Measurements from ENCODE around the gene APOA1. TPM values are rescaled to one million over a fixed set of nuclear protein-coding genes. Genes with fewer than 3 reads are reported as not detected.

The APOA1 gene
- under 1 TPM; 0.37 TPM for total RNA-seq

DNA sequence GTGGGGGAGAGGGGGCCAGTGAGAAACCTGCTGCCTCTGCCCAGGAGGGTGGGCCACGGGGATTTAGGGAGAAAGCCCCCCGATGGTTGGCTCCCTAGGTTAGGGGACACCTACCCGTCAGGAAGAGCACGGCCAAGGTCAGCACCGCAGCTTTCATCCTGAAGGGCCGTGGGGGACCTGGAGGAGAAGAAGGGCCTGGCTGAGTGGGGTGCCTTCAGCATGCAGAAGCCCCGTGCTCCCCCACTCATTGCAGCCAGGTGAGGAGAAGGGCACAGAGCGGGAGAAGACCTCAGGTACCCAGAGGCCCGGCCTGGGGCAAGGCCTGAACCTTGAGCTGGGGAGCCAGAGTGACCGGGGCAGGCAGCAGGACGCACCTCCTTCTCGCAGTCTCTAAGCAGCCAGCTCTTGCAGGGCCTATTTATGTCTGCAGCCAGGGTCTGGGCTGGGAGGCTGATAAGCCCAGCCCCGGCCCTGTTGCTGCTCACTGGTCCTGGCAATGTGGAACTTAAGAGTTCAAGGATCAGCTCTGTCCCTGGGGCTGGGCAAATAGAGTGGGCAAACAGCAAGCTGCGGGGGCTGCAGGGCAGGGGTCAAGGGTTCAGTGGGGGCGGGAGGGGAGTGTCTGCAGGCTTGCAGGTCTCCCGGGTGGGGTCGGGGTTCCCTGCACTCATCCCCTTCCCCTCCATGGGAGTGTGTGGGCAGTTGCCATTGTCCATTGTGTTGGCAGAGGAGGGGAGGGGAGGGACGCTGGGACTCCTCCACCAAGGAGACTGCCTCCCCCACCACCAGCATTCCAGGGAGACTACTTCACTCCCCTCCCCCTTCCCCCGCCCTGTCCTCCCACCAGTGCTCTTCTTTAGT lies at the start of gene APOA1:
APOA1 (minus strand) TSS at position 392 of the 861 bp plus-strand sequence; CDS start at position 157, 235 bp downstream.
- Mint-ChIP-seq H3K27ac (no peak within 1 kb of the TSS), H3K27me3 (no peaks in the 10 kb centered on the region), H3K4me3 (peak within 1 kb of the TSS; percentile 66), H3K36me3 (ENCODE audit: low read depth) (no peaks in the 10 kb centered on the region), H3K9me3 (no peaks in the 10 kb centered on the region), H3K4me1 (no peaks in the 10 kb centered on the region)
- no peak for ATAC-seq (replicated peaks)

DNA sequence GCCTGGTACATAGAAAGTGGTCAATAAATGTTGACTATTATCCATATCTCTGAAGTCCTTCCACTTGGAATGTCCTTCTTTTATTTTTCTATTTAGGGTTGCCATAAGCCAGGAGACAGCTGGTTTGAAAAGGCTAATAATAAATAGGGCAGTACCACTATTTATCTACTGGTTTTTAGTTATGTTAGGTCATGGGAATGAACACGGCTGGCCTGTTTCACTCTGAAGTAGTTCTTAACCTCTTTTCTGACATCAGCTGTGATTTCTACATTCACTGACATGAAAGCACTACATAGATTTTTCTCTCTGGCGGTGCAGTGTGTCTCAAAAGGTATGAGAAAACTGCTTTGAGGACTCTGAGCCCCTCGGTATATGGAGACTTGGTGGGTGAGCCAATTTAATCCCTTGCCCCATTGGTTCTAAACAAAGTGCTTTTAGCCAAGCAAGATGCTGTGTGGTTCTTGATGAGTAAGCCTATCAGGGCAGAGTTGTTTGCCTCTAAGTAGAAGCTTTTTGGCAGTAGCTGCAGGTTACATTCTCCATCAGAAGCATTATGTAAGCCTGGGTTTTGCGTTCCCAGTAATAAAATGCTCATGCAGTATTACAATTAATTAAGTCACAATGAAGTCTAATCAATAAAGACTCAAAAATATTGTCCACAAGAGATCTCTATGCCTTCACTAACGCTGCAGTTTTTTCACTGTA lies 48.7 kb upstream of the APOA1 start:
- peaks cover 26% of the 10 kb centered on the region for H3K4me1 Mint-ChIP-seq
- no peaks in the 10 kb centered on the region for H3K27me3 Mint-ChIP-seq
- peaks cover 45% of the 10 kb centered on the region for H3K36me3 Mint-ChIP-seq (ENCODE audit: low read depth)
- no peaks in the 10 kb centered on the region for H3K9me3 Mint-ChIP-seq
- no peak for ATAC-seq (replicated peaks)
- peak overlapping the region; percentile 17 for H3K27ac Mint-ChIP-seq
- H3K4me3 Mint-ChIP-seq, result no peak overlapping the region

DNA sequence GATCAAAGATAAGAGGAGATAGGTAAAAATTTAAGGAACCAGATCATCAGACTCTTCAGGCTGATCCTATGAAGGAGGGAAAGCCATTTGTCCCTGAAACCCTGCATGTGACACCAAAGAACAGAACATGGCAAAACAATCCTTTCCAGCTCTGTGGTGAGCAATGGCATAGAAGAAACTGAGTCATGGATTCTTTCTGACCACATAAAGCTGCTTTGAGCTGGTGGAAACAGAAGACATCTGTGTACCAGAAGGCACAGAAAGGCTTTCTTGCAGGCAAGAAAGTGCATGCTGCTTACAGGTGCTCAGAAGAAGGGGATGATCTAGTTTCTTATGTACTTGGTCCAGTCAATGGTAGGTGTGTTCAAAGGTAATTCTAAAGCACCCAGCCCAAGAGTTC lies 45.0 kb upstream of the APOA1 start:
- ATAC-seq (replicated peaks), result peak; percentile 99
- peaks cover 28% of the 10 kb centered on the region for H3K4me1 Mint-ChIP-seq
- H3K9me3 Mint-ChIP-seq, result no peaks in the 10 kb centered on the region
- H3K27ac Mint-ChIP-seq, result peak overlapping the region; percentile 78
- no peaks in the 10 kb centered on the region for H3K27me3 Mint-ChIP-seq
- no peak overlapping the region for H3K4me3 Mint-ChIP-seq
- H3K36me3 Mint-ChIP-seq (ENCODE audit: low read depth), result peaks cover 60% of the 10 kb centered on the region

DNA sequence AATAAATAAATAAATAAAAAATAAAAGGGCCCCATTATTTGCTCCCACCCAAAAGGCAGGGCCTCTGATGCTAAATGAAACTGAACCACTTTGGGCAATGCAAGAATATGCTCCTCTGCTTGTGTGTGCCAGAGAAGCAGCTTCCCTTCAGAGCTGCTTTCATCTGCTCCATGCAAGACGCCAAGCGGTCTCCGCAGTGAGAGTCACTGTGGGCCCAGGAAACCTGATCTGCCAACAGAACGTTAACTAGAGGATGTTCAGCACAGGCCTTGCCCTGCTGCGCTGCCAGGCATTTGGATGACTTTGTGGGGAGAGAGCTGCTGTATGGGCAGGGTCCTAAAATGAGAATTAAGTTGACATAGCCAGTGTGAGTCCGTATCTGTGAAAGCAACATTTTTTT lies 43.7 kb upstream of the APOA1 start:
- Mint-ChIP-seq H3K27ac (peak overlapping the region; percentile 57), H3K4me1 (peaks cover 28% of the 10 kb centered on the region), H3K27me3 (no peaks in the 10 kb centered on the region), H3K36me3 (ENCODE audit: low read depth) (peaks cover 58% of the 10 kb centered on the region), H3K9me3 (no peaks in the 10 kb centered on the region), H3K4me3 (no peak overlapping the region)
- no peak for ATAC-seq (replicated peaks)

DNA sequence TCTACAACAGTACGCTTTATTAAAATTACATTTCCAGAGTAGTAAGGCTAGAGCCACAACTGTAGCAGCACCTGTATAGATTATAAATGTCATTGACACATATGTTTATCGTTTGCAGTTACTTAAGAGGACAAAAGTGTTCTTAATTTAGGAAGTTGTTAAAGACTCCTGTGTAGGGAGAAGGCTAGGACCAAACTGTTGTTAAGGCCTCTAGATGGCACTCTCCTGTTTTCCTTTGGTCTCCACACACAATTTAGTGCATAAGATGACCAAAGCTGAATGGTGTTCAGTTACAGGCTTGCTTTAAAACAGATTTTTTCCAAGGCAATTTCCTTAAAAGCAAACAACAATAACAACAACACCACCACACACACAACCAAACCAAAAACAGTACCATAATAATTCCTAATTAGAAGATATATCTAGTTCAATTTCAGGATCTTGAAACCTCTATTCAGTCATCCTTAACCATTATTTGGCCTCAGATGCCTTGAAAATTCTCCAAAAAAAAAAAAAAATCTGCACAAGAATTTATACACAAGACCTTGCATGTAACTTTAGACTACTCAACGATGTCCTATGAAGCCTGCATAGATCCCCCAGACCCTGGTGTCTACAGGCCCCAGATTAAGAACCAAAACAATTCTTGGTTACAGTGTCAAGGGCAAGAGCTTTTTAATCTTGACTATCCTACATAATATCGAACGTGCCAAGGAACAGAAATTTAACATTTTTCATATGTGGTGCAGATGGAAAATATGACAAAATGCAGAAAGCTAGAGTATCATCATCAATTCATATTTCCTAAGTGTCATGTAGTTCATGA lies 42.6 kb upstream of the APOA1 start:
- Mint-ChIP-seq H3K4me1 (peaks cover 28% of the 10 kb centered on the region), H3K27me3 (no peaks in the 10 kb centered on the region), H3K36me3 (ENCODE audit: low read depth) (peaks cover 65% of the 10 kb centered on the region), H3K4me3 (no peak overlapping the region), H3K9me3 (no peaks in the 10 kb centered on the region), H3K27ac (peak overlapping the region; percentile 70)
- peak; percentile 52 for ATAC-seq (replicated peaks)

DNA sequence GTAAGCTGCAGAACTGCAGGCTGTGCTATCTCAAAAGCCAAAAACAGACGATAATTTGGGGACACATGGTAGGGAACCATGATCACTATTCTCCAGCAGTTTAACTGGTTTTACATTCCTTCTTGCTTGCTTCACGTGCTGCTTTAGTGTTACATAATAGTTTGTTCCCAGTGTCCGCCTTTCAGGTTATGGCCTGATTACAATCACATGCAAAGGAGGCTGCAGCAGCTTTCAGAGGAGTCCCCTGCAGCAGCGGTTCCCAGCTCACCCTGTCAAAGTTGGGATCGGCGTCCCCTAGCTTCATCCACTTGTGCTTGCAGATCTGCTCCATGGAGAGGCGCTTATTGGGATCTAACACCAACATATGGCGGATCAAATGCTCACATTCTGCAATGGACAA lies 39.2 kb upstream of the APOA1 start:
- Mint-ChIP-seq H3K9me3 (no peaks in the 10 kb centered on the region), H3K4me3 (no peak overlapping the region), H3K4me1 (peaks cover 19% of the 10 kb centered on the region), H3K36me3 (ENCODE audit: low read depth) (peaks cover 84% of the 10 kb centered on the region), H3K27me3 (no peaks in the 10 kb centered on the region), H3K27ac (no peak overlapping the region)
- ATAC-seq (replicated peaks), result no peak

DNA sequence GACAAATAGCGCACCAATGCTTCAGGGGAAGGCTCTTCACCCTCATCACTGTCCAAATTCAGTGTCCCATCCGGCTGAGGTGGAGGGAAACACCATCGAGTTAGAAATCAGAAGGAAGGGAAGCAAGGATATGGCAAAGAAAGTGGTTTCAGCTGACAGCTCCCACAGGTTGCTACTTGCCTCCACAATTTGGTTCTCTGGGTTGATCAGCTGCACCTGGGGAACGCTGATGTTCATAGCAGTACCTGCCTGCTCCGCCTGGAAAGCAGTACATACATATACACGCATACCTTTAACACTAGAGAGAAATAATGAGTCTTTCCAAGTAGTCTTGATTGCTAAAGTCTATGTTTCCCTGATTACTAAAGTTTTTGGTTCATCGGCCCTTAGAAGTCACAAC lies 37.8 kb upstream of the APOA1 start:
- no peaks in the 10 kb centered on the region for H3K9me3 Mint-ChIP-seq
- peaks cover 84% of the 10 kb centered on the region for H3K36me3 Mint-ChIP-seq (ENCODE audit: low read depth)
- peaks cover 13% of the 10 kb centered on the region for H3K4me1 Mint-ChIP-seq
- H3K27me3 Mint-ChIP-seq, result no peaks in the 10 kb centered on the region
- ATAC-seq (replicated peaks), result no peak
- H3K27ac Mint-ChIP-seq, result peak overlapping the region; percentile 57
- H3K4me3 Mint-ChIP-seq, result no peak overlapping the region

DNA sequence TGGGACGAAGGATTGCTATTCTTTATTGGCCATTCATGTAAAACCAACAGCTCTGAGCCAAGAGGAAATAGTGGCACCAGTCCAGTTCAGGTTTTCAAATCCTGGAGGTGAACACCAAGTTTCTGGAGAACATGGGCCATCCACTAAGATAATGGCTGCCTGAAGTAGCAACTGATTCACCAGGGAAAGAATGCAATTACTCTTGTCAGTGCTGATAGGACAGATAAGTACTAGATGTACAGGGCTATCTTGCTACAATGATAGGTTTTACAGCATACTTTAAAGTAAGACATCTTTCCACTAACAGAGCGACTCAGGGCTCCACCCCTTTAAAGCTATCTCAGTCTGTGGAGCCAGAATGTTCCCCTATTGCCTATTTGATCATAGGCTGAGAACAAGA lies 36.8 kb upstream of the APOA1 start:
- H3K36me3 Mint-ChIP-seq (ENCODE audit: low read depth), result peaks cover 88% of the 10 kb centered on the region
- peaks cover 8% of the 10 kb centered on the region for H3K4me1 Mint-ChIP-seq

DNA sequence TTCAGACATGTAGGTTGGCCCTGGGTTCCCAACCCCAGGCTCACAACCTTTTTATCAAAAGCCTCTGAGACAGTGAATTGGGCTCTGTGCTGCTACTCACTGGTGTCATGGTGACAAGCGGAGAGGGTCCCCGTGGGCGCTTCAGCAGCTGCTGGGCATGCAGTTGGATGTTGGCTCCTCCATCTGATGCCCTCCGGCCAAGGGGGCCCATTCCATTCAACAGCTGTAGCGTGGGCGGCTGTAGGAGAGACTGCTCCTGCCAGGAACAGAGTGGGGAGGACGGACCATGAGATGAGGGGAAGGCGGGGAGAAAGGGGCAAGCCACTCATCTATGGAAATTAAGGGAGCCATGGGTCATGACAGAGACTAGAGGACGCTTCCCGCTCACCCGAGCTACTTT lies 36.0 kb upstream of the APOA1 start:
- H3K4me3 Mint-ChIP-seq, result no peak overlapping the region
- ATAC-seq (replicated peaks), result no peak
- H3K4me1 Mint-ChIP-seq, result peaks cover 5% of the 10 kb centered on the region
- no peaks in the 10 kb centered on the region for H3K9me3 Mint-ChIP-seq
- H3K27me3 Mint-ChIP-seq, result no peaks in the 10 kb centered on the region
- no peak overlapping the region for H3K27ac Mint-ChIP-seq
- H3K36me3 Mint-ChIP-seq (ENCODE audit: low read depth), result peaks cover 92% of the 10 kb centered on the region

More for the DNA sequence above, 36.8 kb upstream of the APOA1 start:
- H3K9me3 Mint-ChIP-seq, result no peaks in the 10 kb centered on the region
- no peak for ATAC-seq (replicated peaks)
- H3K27ac Mint-ChIP-seq, result no peak overlapping the region
- no peak overlapping the region for H3K4me3 Mint-ChIP-seq
- no peaks in the 10 kb centered on the region for H3K27me3 Mint-ChIP-seq

DNA sequence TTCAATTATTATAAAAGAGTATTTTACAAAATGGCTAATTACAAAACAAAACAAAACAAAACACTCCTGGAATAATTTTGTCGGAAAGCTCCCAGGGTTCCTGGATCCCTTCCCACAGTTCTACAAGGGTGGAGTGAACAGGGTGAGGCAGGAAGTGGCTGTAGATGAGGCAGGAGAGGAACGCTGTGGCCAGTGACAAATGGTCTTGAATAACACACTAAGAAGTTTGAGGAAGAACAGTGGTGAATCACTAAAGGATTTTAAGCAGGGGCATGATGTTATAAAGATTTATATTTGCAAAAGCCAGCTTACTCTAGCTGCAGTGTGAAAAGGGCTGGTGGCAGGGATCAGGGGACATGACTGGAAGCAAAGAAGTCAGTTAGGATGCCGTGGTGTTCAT lies 33.8 kb upstream of the APOA1 start:
- peak overlapping the region; percentile 53 for H3K27ac Mint-ChIP-seq
- no peak for ATAC-seq (replicated peaks)
- H3K9me3 Mint-ChIP-seq, result no peaks in the 10 kb centered on the region
- peaks cover 6% of the 10 kb centered on the region for H3K4me1 Mint-ChIP-seq
- peaks cover 100% of the 10 kb centered on the region for H3K36me3 Mint-ChIP-seq (ENCODE audit: low read depth)
- H3K27me3 Mint-ChIP-seq, result no peaks in the 10 kb centered on the region
- no peak overlapping the region for H3K4me3 Mint-ChIP-seq

DNA sequence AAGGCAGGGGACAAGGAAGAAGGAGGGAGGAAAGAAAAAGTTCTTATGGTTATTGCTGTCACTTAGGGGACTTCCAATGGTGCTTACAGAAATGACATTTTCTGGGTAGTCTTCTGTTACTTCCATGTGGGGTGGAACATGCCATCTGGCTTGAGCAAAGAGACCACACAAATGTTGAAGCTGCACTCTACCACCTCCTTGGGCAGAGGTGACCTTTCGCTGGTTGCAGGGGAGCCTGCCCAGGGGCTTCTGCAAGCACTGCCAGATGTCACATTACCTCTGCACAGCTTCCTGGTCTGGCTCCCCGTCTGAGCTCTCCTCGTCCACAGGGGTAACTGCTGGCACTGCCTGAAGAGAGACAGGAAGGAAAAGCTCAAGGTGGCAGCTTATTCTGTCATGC lies 32.6 kb upstream of the APOA1 start:
- H3K9me3 Mint-ChIP-seq, result no peaks in the 10 kb centered on the region
- H3K27me3 Mint-ChIP-seq, result no peaks in the 10 kb centered on the region
- peaks cover 11% of the 10 kb centered on the region for H3K4me1 Mint-ChIP-seq
- H3K4me3 Mint-ChIP-seq, result no peak overlapping the region
- H3K36me3 Mint-ChIP-seq (ENCODE audit: low read depth), result peaks cover 100% of the 10 kb centered on the region
- peak overlapping the region; percentile 53 for H3K27ac Mint-ChIP-seq
- ATAC-seq (replicated peaks), result peak; percentile 21

DNA sequence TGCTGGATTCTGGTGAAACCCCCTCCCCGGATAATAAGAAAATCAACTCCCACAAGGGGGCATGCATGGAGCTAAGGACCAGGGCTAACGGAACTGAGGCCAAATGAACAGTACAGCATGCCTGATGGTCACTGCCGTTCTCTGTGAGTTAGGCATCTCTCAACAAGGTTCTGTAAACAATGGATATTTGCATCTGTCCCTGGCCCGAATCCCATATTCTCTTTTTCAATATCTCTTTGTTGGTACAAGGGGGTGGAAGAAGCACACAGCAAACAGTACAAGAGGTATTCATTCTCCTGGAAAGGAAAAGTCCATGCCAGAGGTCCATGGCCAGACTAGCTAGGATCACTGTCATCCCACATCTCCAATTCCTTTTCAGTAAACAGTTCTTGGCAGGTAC lies 32.2 kb upstream of the APOA1 start:
- H3K36me3 Mint-ChIP-seq (ENCODE audit: low read depth), result peaks cover 100% of the 10 kb centered on the region
- H3K4me1 Mint-ChIP-seq, result peaks cover 11% of the 10 kb centered on the region
- no peaks in the 10 kb centered on the region for H3K27me3 Mint-ChIP-seq
- peak overlapping the region; percentile 53 for H3K27ac Mint-ChIP-seq
- no peak for ATAC-seq (replicated peaks)
- no peak overlapping the region for H3K4me3 Mint-ChIP-seq
- H3K9me3 Mint-ChIP-seq, result no peaks in the 10 kb centered on the region

DNA sequence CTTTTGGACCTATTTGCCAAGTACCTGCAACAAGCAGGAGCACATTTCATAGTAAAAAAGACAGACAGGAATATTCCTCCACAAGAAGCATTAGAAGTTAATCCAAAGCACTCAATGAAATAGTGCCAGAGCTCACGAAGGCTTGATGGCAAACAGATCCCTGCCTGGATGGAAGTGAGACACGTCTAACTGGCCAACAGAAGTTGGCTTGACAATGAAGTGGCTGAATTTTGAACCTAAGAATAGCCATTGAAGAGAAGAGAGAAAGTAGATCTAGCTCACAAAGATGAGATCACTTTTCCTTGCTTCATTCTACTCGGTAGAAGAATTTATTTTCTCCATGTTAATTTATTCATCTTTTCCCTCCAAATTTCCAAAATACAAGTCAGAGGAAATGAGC lies 30.6 kb upstream of the APOA1 start:
- Mint-ChIP-seq H3K27ac (no peak overlapping the region), H3K36me3 (ENCODE audit: low read depth) (peaks cover 100% of the 10 kb centered on the region)
- no peak for ATAC-seq (replicated peaks)

DNA sequence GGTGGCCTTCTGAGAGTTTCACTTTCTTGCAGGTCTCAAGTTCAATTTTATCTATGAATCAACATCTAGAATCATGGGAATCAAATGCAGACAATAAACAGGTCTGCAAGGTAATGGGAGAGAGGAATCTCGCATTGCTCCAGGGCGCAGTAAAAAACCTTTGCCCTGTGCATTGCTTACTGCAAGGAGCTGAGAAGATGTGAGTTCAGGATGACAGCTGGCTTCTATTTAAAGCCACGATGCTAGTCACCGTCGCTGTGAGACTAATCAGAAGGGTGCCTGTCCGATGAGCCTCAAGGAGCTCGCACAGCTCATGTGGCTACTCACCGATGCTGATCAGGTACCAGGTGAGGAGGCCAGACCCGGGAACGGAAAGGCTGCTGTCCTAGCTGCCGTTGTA lies 30.2 kb upstream of the APOA1 start:
- Mint-ChIP-seq H3K27ac (no peak overlapping the region), H3K4me1 (peaks cover 11% of the 10 kb centered on the region), H3K27me3 (no peaks in the 10 kb centered on the region), H3K9me3 (no peaks in the 10 kb centered on the region), H3K36me3 (ENCODE audit: low read depth) (peaks cover 100% of the 10 kb centered on the region), H3K4me3 (no peak overlapping the region)
- no peak for ATAC-seq (replicated peaks)

More for the DNA sequence above, 30.6 kb upstream of the APOA1 start:
- Mint-ChIP-seq H3K27me3 (no peaks in the 10 kb centered on the region), H3K4me1 (peaks cover 11% of the 10 kb centered on the region), H3K9me3 (no peaks in the 10 kb centered on the region), H3K4me3 (no peak overlapping the region)

All from activated T-helper 17 cell treated with anti-CD3 and anti-CD28 coated beads, Interleukin-2, amount 50 U/mL, for 72 hours (primary cell).